ENCODE measurements around the gene MARCHF2.

The MARCHF2 gene

DNA sequence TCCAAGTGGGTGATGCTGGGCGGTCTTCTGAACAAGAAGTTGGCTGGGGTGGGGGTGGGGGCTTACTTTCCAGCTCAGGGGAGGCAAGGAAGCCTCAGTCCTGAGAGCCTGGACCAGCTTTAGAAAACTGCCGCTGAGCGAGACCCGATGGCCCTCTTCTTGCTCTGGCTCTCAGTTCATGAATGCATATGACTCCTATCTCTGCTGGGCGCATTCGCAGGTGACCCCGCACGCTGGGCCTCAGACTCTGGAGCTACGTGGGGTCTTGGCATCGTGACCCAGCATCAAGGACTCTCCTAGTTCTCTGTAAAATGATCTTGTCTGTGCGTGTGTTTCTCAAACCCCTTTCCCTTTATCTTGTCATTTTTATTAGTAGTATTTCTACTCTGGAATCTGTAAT is 69.6 kb downstream of the MARCHF2 start:
- TF ChIP-seq, protein P1, sequence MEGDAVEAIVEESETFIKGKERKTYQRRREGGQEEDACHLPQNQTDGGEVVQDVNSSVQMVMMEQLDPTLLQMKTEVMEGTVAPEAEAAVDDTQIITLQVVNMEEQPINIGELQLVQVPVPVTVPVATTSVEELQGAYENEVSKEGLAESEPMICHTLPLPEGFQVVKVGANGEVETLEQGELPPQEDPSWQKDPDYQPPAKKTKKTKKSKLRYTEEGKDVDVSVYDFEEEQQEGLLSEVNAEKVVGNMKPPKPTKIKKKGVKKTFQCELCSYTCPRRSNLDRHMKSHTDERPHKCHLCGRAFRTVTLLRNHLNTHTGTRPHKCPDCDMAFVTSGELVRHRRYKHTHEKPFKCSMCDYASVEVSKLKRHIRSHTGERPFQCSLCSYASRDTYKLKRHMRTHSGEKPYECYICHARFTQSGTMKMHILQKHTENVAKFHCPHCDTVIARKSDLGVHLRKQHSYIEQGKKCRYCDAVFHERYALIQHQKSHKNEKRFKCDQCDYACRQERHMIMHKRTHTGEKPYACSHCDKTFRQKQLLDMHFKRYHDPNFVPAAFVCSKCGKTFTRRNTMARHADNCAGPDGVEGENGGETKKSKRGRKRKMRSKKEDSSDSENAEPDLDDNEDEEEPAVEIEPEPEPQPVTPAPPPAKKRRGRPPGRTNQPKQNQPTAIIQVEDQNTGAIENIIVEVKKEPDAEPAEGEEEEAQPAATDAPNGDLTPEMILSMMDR (IDR thresholded peaks at IDR 0.05; ENCODE audit: low read depth, low read length, missing control alignments) = no peak
- DNase-seq (ENCODE audit: extremely low read depth, low read depth) = no peak

DNA sequence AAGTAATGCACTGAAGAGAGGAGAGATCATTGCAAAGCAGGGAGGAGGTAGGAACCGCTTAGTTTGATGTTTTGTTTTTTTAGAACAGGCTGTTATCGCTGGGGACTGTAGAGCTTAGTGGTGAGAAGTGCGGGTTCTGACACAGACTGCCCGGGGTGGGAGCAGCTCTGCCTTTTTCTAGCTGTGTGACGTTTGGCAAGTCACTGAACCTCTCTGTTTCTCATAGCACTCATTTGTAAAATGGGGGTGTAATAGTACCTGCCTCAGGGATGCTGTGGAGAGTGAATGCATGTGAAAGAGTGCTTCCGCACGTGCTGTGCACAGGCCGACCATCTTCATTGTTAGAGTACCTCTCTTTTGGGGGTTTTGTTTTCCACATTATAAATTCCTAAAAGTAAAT is 70.1 kb downstream of the MARCHF2 start:
- TF ChIP-seq, protein P1 (IDR thresholded peaks at IDR 0.05; ENCODE audit: low read depth, low read length, missing control alignments) = no peak
- H3K4me3 ChIP-seq (replicated peaks; ENCODE audit: low read depth, low read length) = no peak overlapping the region
- DNase-seq (ENCODE audit: extremely low read depth, low read depth) = no peak

More for the DNA sequence above, 69.6 kb downstream of the MARCHF2 start:
- no peak overlapping the region for H3K4me3 ChIP-seq (replicated peaks; ENCODE audit: low read depth, low read length)

DNA sequence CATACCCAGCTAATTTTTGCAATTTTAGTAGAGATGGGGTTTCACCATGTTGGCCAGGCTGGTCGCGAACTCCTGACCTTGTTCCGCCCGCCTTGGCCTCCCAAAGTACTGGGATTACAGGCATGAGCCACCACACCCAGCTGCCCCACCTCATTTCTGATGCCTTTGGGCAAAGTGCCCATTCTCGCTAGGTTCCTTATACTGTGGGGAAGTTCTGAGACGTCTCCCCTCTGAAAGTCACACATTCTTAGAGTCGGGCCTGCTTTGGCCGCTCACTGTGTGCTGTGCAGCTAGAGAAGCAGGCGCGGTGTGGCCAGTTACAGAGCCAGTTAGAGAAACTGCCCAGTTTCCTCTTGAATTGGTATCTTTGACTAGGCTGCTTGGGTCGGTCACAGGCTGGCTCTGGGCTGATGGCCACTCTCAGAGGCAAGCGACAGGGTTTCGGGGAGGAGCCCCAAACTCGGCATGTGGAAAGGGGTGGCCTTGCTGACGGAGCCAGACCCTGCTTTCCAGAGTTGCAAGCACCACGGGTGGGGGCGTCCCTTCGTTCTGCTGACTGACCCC is 71.3 kb downstream of the MARCHF2 start:
- no peak overlapping the region for H3K4me3 ChIP-seq (replicated peaks; ENCODE audit: low read depth, low read length)
- TF ChIP-seq, protein P1 (IDR thresholded peaks at IDR 0.05; ENCODE audit: low read depth, low read length, missing control alignments) = no peak
- no peak for DNase-seq (ENCODE audit: extremely low read depth, low read depth)

DNA sequence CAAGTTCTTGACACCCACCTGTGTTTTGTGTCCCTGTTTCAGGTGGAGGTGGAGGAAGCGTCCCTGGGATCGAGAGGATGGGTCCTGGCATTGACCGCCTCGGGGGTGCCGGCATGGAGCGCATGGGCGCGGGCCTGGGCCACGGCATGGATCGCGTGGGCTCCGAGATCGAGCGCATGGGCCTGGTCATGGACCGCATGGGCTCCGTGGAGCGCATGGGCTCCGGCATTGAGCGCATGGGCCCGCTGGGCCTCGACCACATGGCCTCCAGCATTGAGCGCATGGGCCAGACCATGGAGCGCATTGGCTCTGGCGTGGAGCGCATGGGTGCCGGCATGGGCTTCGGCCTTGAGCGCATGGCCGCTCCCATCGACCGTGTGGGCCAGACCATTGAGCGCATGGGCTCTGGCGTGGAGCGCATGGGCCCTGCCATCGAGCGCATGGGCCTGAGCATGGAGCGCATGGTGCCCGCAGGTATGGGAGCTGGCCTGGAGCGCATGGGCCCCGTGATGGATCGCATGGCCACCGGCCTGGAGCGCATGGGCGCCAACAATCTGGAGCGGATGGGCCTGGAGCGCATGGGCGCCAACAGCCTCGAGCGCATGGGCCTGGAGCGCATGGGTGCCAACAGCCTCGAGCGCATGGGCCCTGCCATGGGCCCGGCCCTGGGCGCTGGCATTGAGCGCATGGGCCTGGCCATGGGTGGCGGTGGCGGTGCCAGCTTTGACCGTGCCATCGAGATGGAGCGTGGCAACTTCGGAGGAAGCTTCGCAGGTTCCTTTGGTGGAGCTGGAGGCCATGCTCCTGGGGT is 72.7 kb downstream of the MARCHF2 start:
- DNase-seq (ENCODE audit: extremely low read depth, low read depth) = no peak
- TF ChIP-seq, protein P1 (IDR thresholded peaks at IDR 0.05; ENCODE audit: low read depth, low read length, missing control alignments) = no peak
- H3K4me3 ChIP-seq (replicated peaks; ENCODE audit: low read depth, low read length) = no peak overlapping the region

DNA sequence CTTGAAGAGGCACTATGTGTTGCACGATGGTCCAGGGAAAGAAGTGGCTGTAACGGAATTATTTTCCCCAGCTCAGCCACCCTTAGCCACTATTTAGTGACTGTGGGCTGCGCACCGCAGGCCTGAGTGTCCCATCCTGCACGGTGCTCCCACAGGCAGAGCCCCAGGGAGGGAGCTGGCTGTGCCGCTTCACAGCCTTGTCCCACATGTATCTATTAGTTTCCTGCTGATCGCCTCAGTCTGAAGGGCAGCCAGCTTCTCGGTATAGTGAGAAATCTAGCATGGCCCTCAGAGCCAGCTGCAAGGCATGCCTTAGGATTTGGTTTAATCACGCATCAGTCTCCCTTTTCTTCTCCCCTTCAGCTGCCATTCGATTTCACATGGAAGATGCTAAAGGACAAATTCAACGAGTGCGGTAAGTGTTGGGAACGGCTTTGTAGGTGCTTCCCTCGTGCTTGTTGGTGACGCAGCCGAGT is 73.6 kb downstream of the MARCHF2 start:
- H3K4me3 ChIP-seq (replicated peaks; ENCODE audit: low read depth, low read length) = no peak overlapping the region
- TF ChIP-seq, protein P1 (IDR thresholded peaks at IDR 0.05; ENCODE audit: low read depth, low read length, missing control alignments) = no peak
- DNase-seq (ENCODE audit: extremely low read depth, low read depth) = no peak

DNA sequence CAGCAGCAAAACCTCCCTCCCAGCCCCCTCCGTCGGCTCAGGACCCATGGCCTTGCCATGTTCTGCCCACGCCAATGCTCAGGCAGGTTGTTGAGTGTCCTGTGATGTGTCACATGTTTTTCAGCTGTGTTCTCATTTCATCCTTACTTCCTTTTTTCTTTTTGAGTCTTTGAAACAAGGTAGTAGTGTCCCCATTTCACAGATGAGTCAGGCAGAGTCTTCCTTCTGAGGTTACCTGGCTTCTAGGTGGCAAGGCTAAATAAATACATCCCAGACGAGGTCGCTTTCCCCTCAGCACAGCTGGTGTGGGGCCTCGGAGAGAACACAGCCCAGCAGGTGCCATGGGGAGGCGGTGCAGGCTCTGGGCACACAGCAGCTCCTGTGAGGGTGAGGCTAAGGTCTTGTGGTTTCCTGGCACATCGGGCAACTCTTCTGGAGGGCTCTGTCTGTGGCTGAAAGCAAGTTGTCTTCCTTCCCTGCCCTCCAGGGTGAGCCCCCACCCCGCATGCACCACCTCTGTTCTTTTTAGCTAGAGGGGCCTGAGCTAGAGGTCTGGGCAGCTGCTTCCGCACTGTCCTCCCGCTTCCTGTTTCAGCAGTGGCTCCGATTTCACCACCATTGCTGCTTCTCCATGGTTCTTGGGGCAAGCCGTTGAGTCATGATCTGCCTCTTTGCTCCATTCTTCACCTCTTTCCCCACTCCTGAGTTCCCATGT is 74.2 kb downstream of the MARCHF2 start:
- TF ChIP-seq, protein P1 (IDR thresholded peaks at IDR 0.05; ENCODE audit: low read depth, low read length, missing control alignments) = no peak
- no peak overlapping the region for H3K4me3 ChIP-seq (replicated peaks; ENCODE audit: low read depth, low read length)
- no peak for DNase-seq (ENCODE audit: extremely low read depth, low read depth)
